Measurements from ENCODE around the gene AP1M1. TPM values are rescaled to one million over a fixed set of nuclear protein-coding genes. Genes with fewer than 3 reads are reported as not detected.

AP1M1 gene
- polyA plus RNA-seq, 3 donors from 2014 or later, result 128 to 178 (median 173) TPM

DNA sequence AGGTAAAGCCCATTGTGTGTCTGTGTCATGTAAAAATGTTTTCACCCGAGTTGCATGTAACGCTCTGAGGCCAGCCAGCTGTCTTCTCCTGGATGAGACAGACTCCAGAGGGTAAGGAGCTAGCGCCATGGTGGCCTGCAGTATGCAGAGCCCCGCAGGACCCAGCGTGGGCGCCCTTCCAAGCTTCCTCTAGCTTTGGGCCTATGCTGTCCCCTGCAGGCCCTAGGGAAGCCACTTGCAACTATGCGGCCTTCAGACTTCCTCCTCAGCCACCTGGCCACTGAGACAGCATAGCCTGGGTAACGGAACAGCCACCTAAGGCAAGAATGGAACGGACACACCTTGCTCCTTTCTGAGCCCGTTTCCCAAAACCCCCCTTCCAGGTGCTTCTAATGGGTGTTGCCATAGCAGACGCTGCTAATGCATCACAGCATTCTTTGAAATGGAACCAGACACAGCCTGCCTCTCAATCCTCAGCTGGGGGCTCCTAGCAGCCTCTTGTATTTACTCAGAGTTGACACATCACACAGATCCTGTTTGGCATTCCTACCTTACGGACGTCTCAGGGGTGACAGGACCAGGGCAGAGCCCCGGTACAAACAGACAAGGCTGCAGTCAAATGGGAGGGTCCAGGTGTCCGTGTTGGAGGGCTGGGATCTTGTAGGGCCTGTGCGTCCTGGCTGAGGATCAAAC is 6.3 kb upstream of the AP1M1 start:
- H3K4me1 Mint-ChIP-seq, result peaks cover 6 to 17% of the 10 kb centered on the region in 2 donors
- no peak overlapping the region for H3K4me3 Mint-ChIP-seq
- H3K27me3 Mint-ChIP-seq (ENCODE audit: low read depth in 3 of 3), result peaks cover 1 to 2% (median 2%) of the 10 kb centered on the region in 3 donors
- H3K27ac Mint-ChIP-seq, result peak overlapping the region in 2 of 6 donors; percentile 54 to 65
- DNase-seq, result no peak
- H3K36me3 Mint-ChIP-seq, result peaks cover 5 to 11% (median 5%) of the 10 kb centered on the region in 3 donors
- no peaks in the 10 kb centered on the region for H3K9me3 Mint-ChIP-seq

DNA sequence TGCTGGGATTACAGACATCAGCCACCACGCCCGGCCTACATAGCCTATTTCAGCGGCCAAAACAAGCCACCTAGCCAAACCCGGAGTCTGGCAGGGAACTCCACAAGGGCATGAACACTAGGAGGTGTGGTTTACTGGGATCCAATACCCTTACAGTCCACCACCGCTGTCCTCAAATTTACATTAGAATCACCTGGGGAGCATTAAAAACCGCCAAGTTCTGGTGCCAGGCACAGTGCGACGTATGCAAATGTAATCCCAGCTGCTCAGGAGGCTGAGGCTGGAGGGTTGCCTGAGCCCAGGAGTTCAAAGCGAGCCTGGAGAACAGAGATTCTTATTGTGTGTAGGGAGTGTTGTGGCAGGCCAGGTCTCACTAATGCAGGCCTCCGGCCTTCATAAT is 4.2 kb upstream of the AP1M1 start:
- no peak overlapping the region for H3K4me3 Mint-ChIP-seq
- H3K9me3 Mint-ChIP-seq, result no peaks in the 10 kb centered on the region
- H3K4me1 Mint-ChIP-seq, result peaks cover 16% of the 10 kb centered on the region in 2 donors
- H3K27ac Mint-ChIP-seq, result no peak overlapping the region
- H3K36me3 Mint-ChIP-seq, result peaks cover 0 to 7% (median 5%) of the 10 kb centered on the region in 3 donors
- peaks cover 6 to 8% (median 6%) of the 10 kb centered on the region in 3 donors for H3K27me3 Mint-ChIP-seq (ENCODE audit: low read depth in 3 of 3)
- DNase-seq, result no peak

DNA sequence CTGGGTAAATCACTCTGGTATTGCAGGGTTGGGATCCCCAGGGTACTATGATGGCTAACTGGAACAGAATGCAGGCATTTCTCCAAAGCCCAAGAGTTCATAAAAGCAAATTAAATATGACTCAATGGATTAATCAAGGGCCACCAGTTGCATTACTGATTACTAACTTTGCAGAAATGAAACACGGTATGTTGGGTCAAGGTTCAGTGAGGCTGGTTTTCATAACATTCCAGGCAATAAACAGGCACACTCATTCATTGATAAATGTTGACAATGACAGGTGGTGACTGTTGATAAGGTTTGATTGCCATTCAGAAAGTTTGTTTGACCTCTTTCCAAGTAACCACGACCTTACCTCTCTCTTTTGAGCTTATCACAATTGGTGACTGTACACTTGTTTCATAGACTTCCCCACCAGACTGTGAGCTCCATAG is 506 bp upstream of the AP1M1 start:
- peaks cover 4 to 7% (median 4%) of the 10 kb centered on the region in 3 donors for H3K27me3 Mint-ChIP-seq (ENCODE audit: low read depth in 3 of 3)
- H3K36me3 Mint-ChIP-seq, result peaks cover 0 to 4% (median 4%) of the 10 kb centered on the region in 3 donors
- peak overlapping the region; percentile 84 to 97 (median 96) for H3K27ac Mint-ChIP-seq
- H3K9me3 Mint-ChIP-seq, result no peaks in the 10 kb centered on the region
- peak overlapping the region; percentile 85 to 90 (median 87) for H3K4me3 Mint-ChIP-seq
- peaks cover 33 to 43% of the 10 kb centered on the region in 2 donors for H3K4me1 Mint-ChIP-seq
- DNase-seq, result no peak

DNA sequence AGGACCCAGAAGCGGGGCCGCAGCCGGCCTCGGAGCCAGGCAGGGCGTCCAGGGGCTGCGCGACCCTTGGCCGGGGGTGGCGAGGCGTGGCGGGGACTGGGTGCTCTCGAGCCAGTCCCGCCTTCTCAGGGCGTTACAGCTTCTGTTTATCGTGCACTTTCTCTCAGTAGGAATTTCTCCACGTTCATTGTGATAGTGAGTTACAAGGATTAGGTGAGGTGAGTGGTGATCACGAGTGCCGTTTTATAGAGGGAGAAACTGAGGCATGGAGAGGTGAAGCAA is 600 bp downstream of the AP1M1 start:
- peak overlapping the region; percentile 71 to 81 (median 76) for H3K4me3 Mint-ChIP-seq
- peaks cover 33 to 50% of the 10 kb centered on the region in 2 donors for H3K4me1 Mint-ChIP-seq
- peaks cover 4 to 10% (median 5%) of the 10 kb centered on the region in 3 donors for H3K36me3 Mint-ChIP-seq
- DNase-seq, result no peak
- H3K9me3 Mint-ChIP-seq, result no peaks in the 10 kb centered on the region
- H3K27me3 Mint-ChIP-seq (ENCODE audit: low read depth in 3 of 3), result peaks cover 4 to 7% (median 6%) of the 10 kb centered on the region in 3 donors
- H3K27ac Mint-ChIP-seq, result peak overlapping the region; percentile 74 to 93 (median 90)

DNA sequence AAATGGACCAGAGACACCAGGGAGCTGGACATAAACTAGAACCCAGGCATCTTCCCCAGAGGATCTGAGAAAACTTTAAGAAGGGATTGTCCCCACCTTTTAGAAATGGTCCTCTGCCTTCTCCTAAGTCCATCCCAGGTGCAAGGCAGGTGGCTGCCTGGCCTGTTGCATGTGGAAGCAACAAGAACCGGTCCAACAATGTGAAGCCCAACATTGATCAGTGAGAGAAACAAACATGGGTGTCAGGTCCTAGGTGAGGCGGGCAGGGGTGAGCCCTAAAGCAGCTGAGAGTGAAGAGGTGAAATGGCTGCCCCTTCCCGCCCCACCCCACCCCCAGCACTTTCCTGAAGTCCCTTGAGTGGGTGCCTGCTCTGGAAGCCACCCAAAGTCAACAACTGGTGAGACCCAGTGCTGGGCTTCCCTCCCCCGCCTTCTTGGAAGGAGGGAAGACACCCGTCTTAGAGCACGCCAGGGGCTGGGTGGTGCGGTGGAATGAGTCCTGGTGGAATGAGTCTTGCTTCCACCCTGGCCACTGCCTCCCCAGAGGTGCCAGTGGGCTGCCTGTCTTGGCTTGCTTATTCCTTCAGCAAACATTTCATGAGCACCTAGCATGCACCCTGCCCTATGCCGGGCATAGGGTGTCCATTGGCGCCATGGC is 1.7 kb downstream of the AP1M1 start:
- Mint-ChIP-seq H3K4me3 (peak overlapping the region; percentile 71 to 81 (median 76)), H3K4me1 (peaks cover 33 to 50% of the 10 kb centered on the region in 2 donors), H3K27ac (peak overlapping the region; percentile 72 to 93 (median 90)), H3K36me3 (peaks cover 4 to 10% (median 5%) of the 10 kb centered on the region in 3 donors), H3K27me3 (ENCODE audit: low read depth in 3 of 3) (peaks cover 4 to 7% (median 6%) of the 10 kb centered on the region in 3 donors), H3K9me3 (no peaks in the 10 kb centered on the region)
- no peak for DNase-seq

DNA sequence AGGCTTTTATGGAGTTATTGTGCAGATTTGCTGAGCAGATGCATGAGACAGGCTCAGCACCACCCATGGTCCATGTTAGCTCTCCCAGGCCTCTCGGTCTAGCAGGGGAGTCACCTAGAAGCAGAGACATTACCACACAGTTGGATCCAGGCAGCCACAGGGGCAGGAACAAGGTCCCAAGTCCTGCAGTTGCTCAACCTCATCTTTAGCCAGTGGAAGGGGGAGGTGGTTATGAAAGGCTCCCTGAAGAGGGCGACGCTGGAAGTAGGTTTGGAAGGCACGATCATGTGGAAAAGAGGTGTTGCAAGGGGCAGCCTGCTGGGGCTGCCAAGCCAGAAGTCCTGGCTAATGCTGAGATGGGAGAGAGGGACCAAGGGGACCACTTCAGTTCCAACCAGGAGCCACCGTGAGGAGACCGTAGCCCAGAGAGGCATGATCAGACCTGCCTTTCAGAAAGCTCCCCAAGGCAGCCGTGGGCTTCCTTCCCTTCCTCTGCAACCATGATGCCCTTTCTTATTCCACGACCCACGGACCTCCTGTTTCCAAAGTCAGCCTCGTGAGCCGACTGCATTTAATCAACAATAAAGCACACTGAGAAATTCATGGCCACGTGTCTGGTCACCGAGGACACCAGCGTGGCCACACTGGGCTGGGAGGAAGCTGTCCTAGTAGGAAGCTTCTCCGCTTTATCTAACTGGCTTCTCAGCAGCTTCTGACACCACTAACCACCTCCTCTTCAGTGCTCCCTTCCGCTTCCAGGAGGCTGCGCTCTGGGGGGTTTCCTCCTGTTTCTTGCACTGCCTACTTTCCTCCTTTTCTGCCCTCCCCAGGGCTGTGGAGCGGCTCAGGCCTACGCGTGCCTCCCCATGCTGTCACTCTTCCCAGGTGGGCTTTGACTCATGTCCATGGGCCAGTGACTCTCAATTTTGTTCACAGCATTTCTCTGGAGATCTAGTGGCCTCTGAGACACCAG is 2.6 kb downstream of the AP1M1 start:
- Mint-ChIP-seq H3K4me3 (peak overlapping the region in 3 of 5 donors; percentile 17 to 50 (median 21)), H3K4me1 (peaks cover 33 to 50% of the 10 kb centered on the region in 2 donors), H3K9me3 (no peaks in the 10 kb centered on the region), H3K27ac (peak overlapping the region; percentile 31 to 67 (median 50)), H3K36me3 (peaks cover 4 to 10% (median 5%) of the 10 kb centered on the region in 3 donors), H3K27me3 (ENCODE audit: low read depth in 3 of 3) (peaks cover 4 to 7% (median 6%) of the 10 kb centered on the region in 3 donors)
- no peak for DNase-seq

DNA sequence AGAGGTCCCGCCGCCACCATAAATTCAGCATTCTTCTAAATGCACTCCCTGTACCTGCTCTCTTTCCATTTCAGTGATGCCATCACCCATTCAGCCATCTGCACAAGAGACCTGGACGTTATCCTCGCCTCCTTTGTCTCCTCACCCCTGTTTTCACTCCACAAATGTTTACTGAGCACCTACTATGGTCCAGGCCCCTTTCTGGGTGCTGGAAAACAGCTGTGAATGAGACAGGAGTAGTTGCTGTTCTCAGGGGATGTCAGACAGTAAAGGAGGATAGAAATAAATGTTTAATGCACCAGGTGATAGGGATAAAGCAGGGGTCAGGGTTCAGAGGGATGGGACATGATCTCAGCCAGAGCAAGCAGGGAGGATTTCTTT is 3.3 kb downstream of the AP1M1 start:
- Mint-ChIP-seq H3K27ac (peak overlapping the region in 5 of 6 donors; percentile 7 to 72 (median 49)), H3K9me3 (no peaks in the 10 kb centered on the region), H3K27me3 (ENCODE audit: low read depth in 3 of 3) (peaks cover 4 to 7% (median 6%) of the 10 kb centered on the region in 3 donors), H3K4me1 (peaks cover 33 to 50% of the 10 kb centered on the region in 2 donors), H3K4me3 (peak overlapping the region in 3 of 5 donors; percentile 17 to 53 (median 50)), H3K36me3 (peaks cover 4 to 10% (median 5%) of the 10 kb centered on the region in 3 donors)
- no peak for DNase-seq

DNA sequence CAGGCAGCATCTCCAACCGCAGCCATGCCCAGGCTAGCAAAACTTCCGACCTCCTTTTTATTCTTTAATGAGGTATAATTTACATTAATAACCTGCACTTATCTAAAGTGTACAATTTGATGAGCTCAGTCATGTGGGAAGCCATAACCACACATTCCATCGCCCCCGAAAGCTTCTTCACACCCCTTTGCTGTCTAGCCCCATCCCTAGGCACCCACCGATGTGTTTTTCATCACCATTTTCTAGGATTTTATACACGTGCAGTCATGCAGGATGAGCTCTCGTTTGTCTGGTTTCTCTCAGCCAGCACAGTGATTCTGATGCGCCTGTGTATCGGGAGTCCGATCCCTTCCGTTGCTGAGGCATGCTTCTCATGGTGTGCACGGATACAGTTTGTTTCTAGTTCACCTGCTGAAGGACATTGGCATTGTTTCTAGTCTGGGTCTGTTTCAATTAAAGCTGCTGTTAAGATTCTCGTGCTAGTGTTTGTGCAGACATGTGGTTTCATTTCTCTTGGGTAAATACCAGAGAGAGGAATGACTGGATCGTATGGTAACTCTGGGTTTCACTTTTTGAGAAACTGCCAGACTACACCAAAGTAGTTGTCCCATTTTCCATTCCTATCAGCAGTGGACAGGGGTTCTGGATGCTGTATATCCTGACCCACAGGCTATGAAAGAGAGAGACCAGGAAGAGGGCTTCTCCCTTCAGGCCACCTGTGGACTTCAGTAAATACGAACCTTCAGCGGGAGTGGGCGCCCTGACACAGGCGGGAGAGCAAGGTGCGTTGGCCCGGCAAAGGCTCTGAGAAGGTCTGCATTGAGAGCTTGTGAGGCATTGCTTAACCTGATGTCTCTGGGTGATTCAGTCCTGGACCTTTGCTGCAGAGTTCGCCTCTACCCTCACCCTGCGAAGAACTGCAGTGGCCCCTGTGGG is 4.9 kb downstream of the AP1M1 start:
- Mint-ChIP-seq H3K36me3 (peaks cover 5 to 10% (median 8%) of the 10 kb centered on the region in 3 donors), H3K9me3 (no peaks in the 10 kb centered on the region), H3K27ac (peak overlapping the region in 2 of 6 donors; percentile 37 to 46), H3K27me3 (ENCODE audit: low read depth in 3 of 3) (peaks cover 2 to 6% (median 4%) of the 10 kb centered on the region in 3 donors), H3K4me1 (peaks cover 26 to 40% of the 10 kb centered on the region in 2 donors), H3K4me3 (no peak overlapping the region)
- no peak for DNase-seq

DNA sequence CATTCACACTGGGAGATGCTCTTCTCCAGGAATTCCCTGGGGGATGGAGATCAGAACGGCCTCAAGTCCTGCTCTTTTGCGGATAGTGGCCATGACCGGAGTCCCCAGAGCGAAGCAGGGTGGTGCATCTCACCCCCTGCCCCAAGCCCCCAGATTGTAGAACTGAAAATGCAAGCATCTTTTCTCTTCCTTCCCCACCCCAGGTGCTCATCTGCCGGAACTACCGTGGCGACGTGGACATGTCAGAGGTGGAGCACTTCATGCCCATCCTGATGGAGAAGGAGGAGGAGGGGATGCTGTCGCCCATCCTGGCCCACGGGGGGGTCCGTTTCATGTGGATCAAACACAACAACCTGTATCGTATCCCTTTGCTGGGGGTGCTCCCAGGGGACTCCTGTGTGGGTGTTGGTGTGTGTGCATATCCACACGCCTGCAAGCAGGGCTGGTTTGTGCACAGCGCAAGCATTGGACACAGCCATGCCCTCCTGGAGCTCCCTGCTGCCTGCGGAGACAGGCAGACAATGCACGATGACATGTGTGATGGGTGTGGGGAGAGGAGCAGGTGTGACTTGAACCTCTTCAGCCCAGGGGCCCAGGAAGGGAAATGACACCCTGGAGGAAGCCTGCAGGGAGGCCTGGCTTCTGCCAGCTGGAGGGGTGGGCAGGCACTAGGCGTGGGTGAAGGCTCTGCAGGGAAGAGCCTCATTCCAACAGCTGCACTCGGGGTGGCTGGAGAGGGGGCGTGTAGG is 5.7 kb downstream of the AP1M1 start:
- H3K27me3 Mint-ChIP-seq (ENCODE audit: low read depth in 3 of 3), result peaks cover 0 to 4% (median 1%) of the 10 kb centered on the region in 3 donors
- no peak overlapping the region for H3K27ac Mint-ChIP-seq
- H3K36me3 Mint-ChIP-seq, result peaks cover 5 to 14% (median 8%) of the 10 kb centered on the region in 3 donors
- no peak overlapping the region for H3K4me3 Mint-ChIP-seq
- H3K4me1 Mint-ChIP-seq, result peaks cover 23 to 35% of the 10 kb centered on the region in 2 donors
- H3K9me3 Mint-ChIP-seq, result no peaks in the 10 kb centered on the region
- no peak for DNase-seq

DNA sequence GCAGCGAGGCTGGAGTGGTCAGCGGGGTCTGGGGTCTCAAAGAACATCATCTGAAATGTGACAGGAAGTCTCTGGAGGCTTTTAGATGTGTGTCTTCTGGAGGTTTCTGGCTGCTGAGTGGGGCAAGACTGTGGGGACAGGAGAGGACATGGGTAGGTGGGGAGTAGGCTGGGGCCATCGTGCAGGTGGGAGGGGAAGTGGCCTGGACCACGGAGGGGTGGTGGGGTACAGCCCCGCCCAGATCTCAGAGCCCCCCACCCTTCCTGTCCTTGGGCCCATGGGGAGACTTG is 6.2 kb downstream of the AP1M1 start:
- DNase-seq, result no peak
- no peak overlapping the region for H3K27ac Mint-ChIP-seq
- H3K27me3 Mint-ChIP-seq (ENCODE audit: low read depth in 3 of 3), result peaks cover 0 to 4% (median 0%) of the 10 kb centered on the region in 3 donors
- no peak overlapping the region for H3K4me3 Mint-ChIP-seq
- H3K36me3 Mint-ChIP-seq, result peaks cover 5 to 15% (median 8%) of the 10 kb centered on the region in 3 donors
- peaks cover 18 to 30% of the 10 kb centered on the region in 2 donors for H3K4me1 Mint-ChIP-seq
- H3K9me3 Mint-ChIP-seq, result no peaks in the 10 kb centered on the region

DNA sequence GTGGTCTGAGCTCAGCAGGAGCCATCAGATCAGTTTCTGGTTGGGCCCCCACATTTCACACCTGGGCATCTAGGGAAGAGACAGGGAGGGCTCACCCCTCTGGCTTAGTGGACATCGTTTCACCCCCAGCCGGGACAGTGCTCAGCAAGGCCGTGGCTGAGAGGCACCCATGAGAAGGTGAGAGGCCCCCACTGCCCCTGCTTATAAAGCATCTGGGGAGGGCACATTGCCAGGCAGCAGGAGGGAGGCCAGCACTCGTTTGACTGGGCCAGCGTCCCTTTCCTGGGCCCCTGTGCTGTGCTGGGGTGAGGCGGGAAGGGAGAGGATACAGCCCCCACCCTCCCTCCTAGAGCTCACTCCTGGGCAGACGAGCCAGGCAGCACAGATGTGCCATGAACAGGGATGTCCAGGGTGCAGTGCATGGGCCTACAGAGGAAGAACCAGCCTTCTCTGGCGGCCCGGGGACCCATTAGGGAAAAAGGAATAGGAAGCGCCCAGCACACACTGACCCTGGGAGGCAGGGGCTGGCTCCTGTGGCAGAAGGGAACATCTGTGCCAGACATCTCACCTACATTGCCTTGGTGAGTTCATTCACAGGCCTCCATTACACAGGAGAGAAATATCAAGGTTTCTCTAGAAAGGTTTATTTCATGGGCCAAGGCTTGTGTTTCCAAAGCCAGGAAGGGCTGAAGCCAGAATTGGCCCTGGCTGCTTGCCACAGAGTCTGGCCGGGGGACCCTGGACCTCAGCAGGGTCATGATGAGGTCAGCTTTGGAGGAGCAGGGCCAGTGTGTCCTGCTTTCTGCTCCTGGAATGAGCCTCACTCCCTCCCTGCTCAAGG is 7.7 kb downstream of the AP1M1 start:
- DNase-seq, result no peak
- Mint-ChIP-seq H3K36me3 (peaks cover 9 to 28% (median 18%) of the 10 kb centered on the region in 3 donors), H3K27me3 (ENCODE audit: low read depth in 3 of 3) (peaks cover 0 to 4% (median 0%) of the 10 kb centered on the region in 3 donors), H3K4me1 (peaks cover 7 to 18% of the 10 kb centered on the region in 2 donors), H3K9me3 (no peaks in the 10 kb centered on the region), H3K4me3 (no peak overlapping the region), H3K27ac (no peak overlapping the region)
